Effector memory CD8-positive, alpha-beta T cell (primary cell): ENCODE measurements around the gene CDC123.

ENCODE experiments used
- ATAC-seq: fragments of 150-1000 bp; cut with Tn5 transposase; replicated peaks from 2 replicates; pipeline ENCODE4 v1.10.0; 2021; ENCODE audit warnings: mild to moderate bottlenecking, moderate library complexity
- DNase-seq, 3 experiments: peaks; one replicate each; pipeline ENCODE4 v3.0.0; 2021
- H3K27ac Mint-ChIP-seq, 2 donors: one replicate each; pipeline ENCODE4 v1.8.0; 2022; ENCODE audit warnings: mild to moderate bottlenecking in 2 of 2, mixed read lengths in 2 of 2, moderate library complexity in 2 of 2
- H3K27me3 Mint-ChIP-seq, 2 donors: one replicate each; pipeline ENCODE4 v1.8.0; 2022; ENCODE audit warnings: mixed read lengths in 2 of 2
- H3K36me3 Mint-ChIP-seq: one replicate; pipeline ENCODE4 v1.8.0; 2022; ENCODE audit warnings: mild to moderate bottlenecking, moderate library complexity, mixed read lengths; ENCODE audit not compliant: insufficient read depth
- H3K4me1 Mint-ChIP-seq, 2 donors: one replicate each; pipeline ENCODE4 v1.8.0; 2022; ENCODE audit warnings: low read depth in 2 of 2, mixed read lengths in 2 of 2
- H3K4me3 Mint-ChIP-seq, 2 donors: one replicate each; pipeline ENCODE4 v1.8.0; 2022; ENCODE audit warnings: mild to moderate bottlenecking in 2 of 2, mixed read lengths in 2 of 2, moderate library complexity in 2 of 2
- H3K9me3 Mint-ChIP-seq, 2 donors: one replicate each; pipeline ENCODE4 v1.8.0; 2022; ENCODE audit warnings: mixed read lengths in 2 of 2

The CDC123 gene

DNA sequence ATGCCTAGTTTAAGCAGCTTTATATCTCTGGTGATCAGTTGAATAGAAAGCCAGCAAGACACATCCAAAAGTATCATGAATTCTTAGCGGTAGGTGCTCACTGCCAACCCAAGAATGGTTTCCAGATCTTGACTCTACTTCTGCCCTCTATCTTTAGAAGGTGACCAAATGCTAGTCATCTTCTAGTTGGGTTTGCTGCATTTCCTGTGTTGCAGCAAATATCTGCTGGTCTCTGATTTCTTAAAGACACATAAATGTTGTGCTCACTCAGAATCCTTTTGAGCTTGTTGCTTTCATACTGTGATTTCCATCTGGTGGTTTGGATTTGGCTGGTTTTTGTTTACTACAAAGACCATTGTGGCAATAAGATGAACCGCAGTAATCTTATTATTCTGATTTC lies 2.2 kb downstream of the CDC123 start:
- ATAC-seq: no peak
- Mint-ChIP-seq H3K4me3 (peak overlapping the region in 1 of 2 donors; percentile 39), H3K27me3 (no peaks in the 10 kb centered on the region), H3K27ac (no peak overlapping the region), H3K4me1 (peaks cover 34 to 49% of the 10 kb centered on the region in 2 donors), H3K9me3 (no peaks in the 10 kb centered on the region), H3K36me3 (peaks cover 36% of the 10 kb centered on the region)
- no peak for DNase-seq

DNA sequence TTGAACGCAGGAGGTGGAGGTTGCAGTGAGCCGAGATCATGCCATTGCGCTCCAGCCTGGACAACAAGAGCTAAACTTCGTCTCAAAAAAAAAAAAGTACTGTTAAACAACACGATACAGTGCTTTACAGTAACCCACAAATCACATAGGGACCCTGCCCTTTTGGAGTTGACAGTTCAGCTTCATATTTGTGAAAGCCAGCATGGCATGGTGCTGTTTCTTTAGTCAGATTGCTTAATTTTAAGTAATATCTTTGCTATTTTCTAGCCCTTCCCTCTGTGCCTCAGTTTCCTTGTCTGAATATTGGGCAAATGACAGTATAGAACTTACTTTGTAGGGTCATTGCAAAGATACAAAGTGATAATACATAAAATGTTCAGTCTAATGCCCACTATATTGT lies 4.9 kb downstream of the CDC123 start:
- Mint-ChIP-seq H3K27ac (peak overlapping the region in 1 of 2 donors; percentile 16), H3K9me3 (no peaks in the 10 kb centered on the region), H3K4me3 (peak overlapping the region; percentile 5 to 13), H3K4me1 (peaks cover 31 to 41% of the 10 kb centered on the region in 2 donors), H3K27me3 (no peaks in the 10 kb centered on the region), H3K36me3 (peaks cover 38% of the 10 kb centered on the region)
- DNase-seq (no peak), ATAC-seq (no peak)

DNA sequence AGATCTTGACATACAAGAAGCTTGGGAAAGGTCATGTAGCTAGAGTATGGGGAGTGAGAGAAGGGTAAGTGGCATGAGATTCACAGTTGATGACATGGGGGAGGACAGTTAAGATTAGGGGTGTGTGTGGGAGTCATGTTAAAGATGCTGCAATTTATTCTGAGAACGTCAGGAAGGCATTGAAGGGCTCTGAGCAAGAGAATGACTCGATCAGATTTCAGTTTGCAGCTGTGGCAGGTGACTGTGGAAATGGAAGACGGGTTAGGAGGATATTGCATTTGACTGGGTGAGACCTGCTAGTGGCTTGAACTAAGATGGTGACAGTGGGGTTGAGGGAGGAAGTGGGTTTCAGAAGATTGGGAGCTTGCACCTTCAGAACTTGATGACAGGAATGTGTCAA lies 5.6 kb downstream of the CDC123 start:
- H3K4me1 Mint-ChIP-seq: peaks cover 24 to 35% of the 10 kb centered on the region in 2 donors
- DNase-seq (no peak), ATAC-seq (no peak)
- H3K9me3 Mint-ChIP-seq: no peaks in the 10 kb centered on the region
- peak overlapping the region; percentile 0 to 16 for H3K27ac Mint-ChIP-seq
- H3K36me3 Mint-ChIP-seq: peaks cover 38% of the 10 kb centered on the region
- no peaks in the 10 kb centered on the region for H3K27me3 Mint-ChIP-seq
- peak overlapping the region; percentile 5 to 13 for H3K4me3 Mint-ChIP-seq

DNA sequence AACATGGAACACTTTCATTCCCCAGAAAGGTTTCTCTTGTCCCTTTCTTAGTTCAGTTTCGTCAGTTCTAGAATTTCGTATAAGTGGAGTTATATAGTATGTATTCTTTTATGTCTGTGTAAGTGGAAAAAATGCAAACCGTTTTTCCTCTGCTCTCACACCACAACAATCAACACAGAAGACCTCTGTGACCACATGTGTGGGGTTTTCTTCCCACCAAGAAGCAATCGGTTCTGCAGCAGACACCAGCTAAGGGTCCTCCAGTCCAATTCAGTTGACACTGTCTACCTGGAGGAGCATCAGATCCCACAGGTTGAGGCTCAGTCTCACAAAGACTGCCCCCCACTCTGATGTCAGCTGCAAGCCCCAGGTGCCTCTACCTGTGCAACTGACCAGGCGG lies 6.2 kb downstream of the CDC123 start:
- DNase-seq: no peak
- Mint-ChIP-seq H3K27me3 (no peaks in the 10 kb centered on the region), H3K4me3 (no peak overlapping the region), H3K9me3 (no peaks in the 10 kb centered on the region), H3K36me3 (peaks cover 42% of the 10 kb centered on the region), H3K27ac (peak overlapping the region in 1 of 2 donors; percentile 70), H3K4me1 (peaks cover 21 to 34% of the 10 kb centered on the region in 2 donors)
- no peak for ATAC-seq

DNA sequence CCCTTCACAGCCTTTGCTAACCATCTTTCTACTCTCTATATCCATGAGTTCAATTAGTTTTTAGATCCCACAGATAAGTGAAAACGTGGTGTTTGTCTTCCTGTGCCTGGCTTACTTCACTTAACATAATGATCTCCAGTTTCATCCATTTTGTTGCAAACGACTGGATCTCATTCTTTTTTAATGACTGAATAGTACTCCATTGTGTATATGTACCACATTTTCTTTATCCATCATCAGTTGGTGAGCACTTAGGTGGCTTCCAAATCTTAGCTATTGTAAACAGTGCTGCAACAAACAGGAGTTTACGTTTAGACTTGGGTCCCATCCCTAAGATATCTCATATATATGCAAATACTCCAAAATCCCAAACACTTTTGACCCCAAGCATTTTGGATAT lies 9.1 kb downstream of the CDC123 start:
- Mint-ChIP-seq H3K27me3 (no peaks in the 10 kb centered on the region), H3K9me3 (no peaks in the 10 kb centered on the region), H3K27ac (peak overlapping the region in 1 of 2 donors; percentile 13), H3K4me1 (peaks cover 22 to 40% of the 10 kb centered on the region in 2 donors), H3K36me3 (peaks cover 46% of the 10 kb centered on the region), H3K4me3 (no peak overlapping the region)
- DNase-seq (no peak), ATAC-seq (no peak)

DNA sequence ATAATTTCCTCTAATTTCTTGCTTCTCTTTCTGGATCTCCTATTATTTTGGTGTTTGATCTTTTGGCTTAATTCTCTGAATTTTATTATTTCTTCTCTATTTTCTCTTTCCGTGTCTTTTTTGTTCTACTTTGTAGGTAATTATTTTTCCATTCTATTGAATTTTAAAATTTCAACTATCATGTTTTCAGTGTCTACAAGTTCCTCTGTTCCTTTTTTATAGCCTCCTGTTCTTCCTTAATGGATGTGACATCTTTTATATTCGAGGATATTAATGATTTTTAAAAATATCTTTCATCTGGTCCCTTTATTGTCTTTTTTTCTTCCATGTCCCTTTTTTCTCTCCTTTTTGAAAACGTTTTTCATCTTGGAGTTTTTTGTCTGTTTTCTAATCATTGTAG lies 11.1 kb downstream of the CDC123 start:
- Mint-ChIP-seq H3K4me1 (peaks cover 14 to 30% of the 10 kb centered on the region in 2 donors), H3K9me3 (no peaks in the 10 kb centered on the region), H3K36me3 (peaks cover 56% of the 10 kb centered on the region), H3K4me3 (no peak overlapping the region), H3K27ac (peak overlapping the region in 1 of 2 donors; percentile 60), H3K27me3 (no peaks in the 10 kb centered on the region)
- no peak for ATAC-seq
- no peak for DNase-seq

DNA sequence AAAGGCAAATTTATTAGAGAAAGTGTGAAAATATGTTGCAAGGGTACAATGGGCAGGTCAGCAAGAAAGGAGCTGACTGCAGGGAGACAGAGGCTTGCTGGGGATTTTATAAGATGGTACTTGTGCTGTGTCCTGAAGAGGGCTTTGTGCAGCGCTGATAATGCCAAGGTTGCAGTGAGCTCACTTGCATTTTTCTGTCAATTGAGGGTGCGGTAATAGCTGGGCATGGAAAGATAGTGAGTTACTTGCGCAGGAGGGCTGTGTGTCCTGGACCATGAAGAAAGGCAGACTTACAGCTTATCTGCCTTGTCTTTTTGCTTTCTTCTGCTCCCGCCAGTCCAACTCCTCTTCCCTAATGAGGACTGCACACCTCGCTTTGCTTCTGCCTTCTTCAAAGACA lies 12.5 kb downstream of the CDC123 start:
- peaks cover 9 to 22% of the 10 kb centered on the region in 2 donors for H3K4me1 Mint-ChIP-seq
- H3K27me3 Mint-ChIP-seq: no peaks in the 10 kb centered on the region
- no peaks in the 10 kb centered on the region for H3K9me3 Mint-ChIP-seq
- DNase-seq: no peak
- no peak for ATAC-seq
- no peak overlapping the region for H3K4me3 Mint-ChIP-seq
- peaks cover 64% of the 10 kb centered on the region for H3K36me3 Mint-ChIP-seq
- peak overlapping the region in 1 of 2 donors; percentile 30 for H3K27ac Mint-ChIP-seq

DNA sequence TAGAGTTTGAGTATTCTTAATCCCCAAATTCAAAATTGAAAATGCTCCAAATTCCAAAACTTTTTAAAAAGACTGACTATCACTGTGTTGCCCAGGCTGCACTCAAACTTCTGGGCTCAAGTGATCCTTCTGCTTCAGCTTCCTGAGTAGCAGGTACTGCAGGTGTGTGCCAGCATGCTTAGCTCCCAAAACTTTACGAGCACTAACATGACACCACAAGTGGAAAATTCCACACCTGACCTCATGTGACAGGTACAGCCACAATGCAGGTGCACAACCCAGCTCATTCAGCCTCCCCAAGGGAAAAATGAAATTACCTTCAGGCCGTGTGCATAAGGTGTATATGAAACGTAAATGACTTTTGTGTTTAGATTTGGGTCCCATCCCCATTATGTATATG lies 16.5 kb downstream of the CDC123 start:
- Mint-ChIP-seq H3K27ac (no peak overlapping the region), H3K4me3 (no peak overlapping the region), H3K4me1 (peaks cover 13 to 29% of the 10 kb centered on the region in 2 donors), H3K36me3 (peaks cover 60% of the 10 kb centered on the region), H3K9me3 (no peaks in the 10 kb centered on the region), H3K27me3 (no peaks in the 10 kb centered on the region)
- ATAC-seq (no peak), DNase-seq (no peak)

DNA sequence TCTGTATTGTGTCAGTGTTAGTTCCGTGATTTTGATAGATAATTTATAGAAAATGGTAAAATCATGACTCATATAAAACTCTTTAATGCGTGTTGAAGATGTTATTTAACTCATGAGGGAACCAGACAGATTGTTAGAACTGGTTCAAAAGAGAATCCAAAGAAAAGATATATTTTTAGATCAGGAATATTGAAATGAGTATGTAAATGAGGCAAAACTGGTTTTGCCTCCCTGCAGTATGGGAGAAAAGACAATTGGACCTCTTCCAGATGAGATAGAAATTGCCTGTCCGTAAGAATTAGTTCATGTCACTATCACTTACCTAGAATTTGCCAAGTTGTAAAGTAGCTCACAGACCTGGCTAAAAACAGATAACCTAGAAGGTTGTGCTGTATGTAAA lies 17.6 kb downstream of the CDC123 start:
- Mint-ChIP-seq H3K4me3 (no peak overlapping the region), H3K27me3 (no peaks in the 10 kb centered on the region), H3K27ac (peak overlapping the region in 1 of 2 donors; percentile 93)

DNA sequence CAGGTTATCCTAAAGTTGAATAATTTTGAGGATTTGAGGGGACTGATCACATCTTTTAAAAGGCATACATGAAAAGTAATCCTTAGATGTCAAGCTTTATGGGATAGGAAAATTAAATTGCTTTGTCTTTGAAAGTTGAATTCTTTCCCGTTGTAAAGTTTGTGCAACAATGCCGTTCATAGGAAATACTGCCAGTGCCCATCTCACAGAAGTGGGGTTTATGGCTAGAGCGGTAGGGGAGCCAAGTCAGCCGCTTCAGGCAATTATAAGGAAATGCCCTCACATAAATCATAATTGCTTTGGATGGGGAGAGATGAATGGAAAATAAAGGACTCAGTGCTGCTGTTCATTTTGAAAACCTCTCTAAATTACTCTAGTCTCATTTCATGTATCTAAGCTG lies 18.1 kb downstream of the CDC123 start:
- H3K4me1 Mint-ChIP-seq: peaks cover 11 to 19% of the 10 kb centered on the region in 2 donors
- H3K9me3 Mint-ChIP-seq: no peaks in the 10 kb centered on the region
- ATAC-seq: no peak
- no peaks in the 10 kb centered on the region for H3K27me3 Mint-ChIP-seq
- DNase-seq: no peak
- H3K36me3 Mint-ChIP-seq: peaks cover 71% of the 10 kb centered on the region
- no peak overlapping the region for H3K4me3 Mint-ChIP-seq
- H3K27ac Mint-ChIP-seq: peak overlapping the region in 1 of 2 donors; percentile 93

More for the DNA sequence above, 17.6 kb downstream of the CDC123 start:
- ATAC-seq (no peak), DNase-seq (no peak)
- Mint-ChIP-seq H3K36me3 (peaks cover 67% of the 10 kb centered on the region), H3K4me1 (peaks cover 13 to 24% of the 10 kb centered on the region in 2 donors), H3K9me3 (no peaks in the 10 kb centered on the region)

DNA sequence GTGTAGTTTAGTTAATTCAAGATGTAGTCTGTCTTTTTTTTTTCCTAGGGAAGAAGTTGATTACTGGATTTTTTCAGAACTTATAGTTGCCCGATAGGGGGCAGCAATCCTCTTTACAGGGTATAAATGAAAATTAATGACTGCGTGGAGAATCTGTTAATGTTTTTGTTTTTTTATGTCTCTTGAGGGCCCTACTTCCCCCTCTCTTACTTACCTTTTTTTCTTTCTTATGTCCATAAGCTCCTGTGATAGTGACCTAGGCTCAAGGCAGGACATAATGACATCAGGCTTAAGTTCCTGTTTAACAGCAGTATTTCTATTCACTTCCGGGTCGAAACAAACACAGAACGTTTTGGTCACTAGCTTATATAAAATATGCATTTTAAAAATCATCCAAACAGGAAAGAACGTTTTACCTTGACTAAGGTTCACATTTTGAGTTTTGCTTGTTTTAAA lies 18.8 kb downstream of the CDC123 start:
- ATAC-seq (peak; percentile 33), DNase-seq (peak; percentile 47 to 54 (median 50))
- H3K4me1 Mint-ChIP-seq: peaks cover 12 to 18% of the 10 kb centered on the region in 2 donors
- H3K27me3 Mint-ChIP-seq: no peaks in the 10 kb centered on the region
- no peaks in the 10 kb centered on the region for H3K9me3 Mint-ChIP-seq
- H3K4me3 Mint-ChIP-seq: peak overlapping the region; percentile 17 to 52
- peak overlapping the region; percentile 24 to 93 for H3K27ac Mint-ChIP-seq
- peaks cover 71% of the 10 kb centered on the region for H3K36me3 Mint-ChIP-seq

DNA sequence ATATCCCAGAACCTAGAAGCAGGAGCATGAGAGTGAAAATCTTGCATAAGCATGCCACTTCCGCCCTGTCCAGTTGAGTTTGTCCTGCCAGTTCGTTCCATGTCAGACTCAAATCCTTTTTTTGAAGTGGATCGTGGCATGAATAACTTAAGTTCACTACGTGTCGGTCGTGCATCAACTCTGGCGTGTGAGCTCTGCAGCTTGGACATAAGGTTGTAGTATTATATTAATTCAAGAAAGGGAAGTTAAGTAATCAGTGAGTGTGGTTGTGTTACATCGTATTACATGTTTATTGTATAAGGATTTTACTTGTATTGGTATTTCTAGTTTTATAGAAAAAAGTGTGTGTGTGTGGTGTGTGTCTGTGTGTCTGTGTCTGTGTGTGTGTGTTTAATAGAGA lies 23.0 kb downstream of the CDC123 start:
- DNase-seq (no peak), ATAC-seq (no peak)
- H3K4me3 Mint-ChIP-seq: no peak overlapping the region
- peaks cover 69% of the 10 kb centered on the region for H3K36me3 Mint-ChIP-seq
- no peaks in the 10 kb centered on the region for H3K27me3 Mint-ChIP-seq
- no peaks in the 10 kb centered on the region for H3K9me3 Mint-ChIP-seq
- H3K4me1 Mint-ChIP-seq: peaks cover 10 to 22% of the 10 kb centered on the region in 2 donors
- H3K27ac Mint-ChIP-seq: peak overlapping the region in 1 of 2 donors; percentile 70

DNA sequence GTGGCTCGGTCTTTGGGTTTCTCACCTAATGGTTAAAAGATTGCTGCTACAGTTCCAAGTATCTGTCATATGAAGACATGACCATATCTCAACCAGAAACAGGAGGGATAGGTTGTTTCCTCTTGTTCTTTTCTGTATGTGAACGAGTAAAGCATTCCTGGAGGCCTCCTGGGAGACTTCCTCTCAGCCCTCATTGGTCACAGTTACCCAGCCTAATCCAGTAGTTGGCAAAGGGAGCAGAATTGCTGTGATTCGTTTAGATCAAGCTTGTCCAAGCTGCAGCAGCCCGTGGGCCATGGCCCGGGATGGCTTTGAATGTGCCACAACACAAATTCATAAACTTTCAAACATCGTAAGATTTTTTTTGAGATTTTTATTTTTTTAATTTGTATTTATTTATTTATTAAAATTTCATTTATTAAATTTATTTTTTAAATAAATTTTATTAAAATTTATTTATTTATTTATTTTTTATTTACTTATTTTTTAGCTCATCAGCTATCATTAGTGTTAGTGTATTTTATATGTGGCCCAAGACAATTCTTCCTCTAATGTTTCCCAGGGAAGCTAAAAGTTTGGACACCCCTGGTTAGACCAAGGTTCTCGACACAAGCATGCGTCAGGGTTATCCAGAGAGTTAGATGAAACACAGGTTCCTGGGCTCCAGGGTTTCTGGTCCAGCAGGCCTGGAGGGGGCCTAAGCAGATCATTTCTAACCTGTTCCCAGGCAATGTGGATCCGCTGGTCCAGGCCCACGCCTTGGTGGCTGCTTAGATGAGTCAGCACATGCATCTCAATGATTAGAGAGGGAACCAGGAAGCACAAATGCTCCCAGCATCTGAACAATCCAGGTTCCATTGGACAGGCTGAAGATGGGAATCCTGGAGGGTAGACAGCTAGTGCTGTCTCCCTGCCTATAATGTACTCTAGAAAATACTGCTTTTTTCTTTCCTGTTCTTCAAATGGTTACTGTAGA lies 25.6 kb downstream of the CDC123 start:
- DNase-seq: no peak
- H3K27me3 Mint-ChIP-seq: no peaks in the 10 kb centered on the region
- peak overlapping the region; percentile 6 to 77 for H3K27ac Mint-ChIP-seq
- ATAC-seq: no peak
- peaks cover 3 to 9% of the 10 kb centered on the region in 2 donors for H3K4me1 Mint-ChIP-seq
- H3K4me3 Mint-ChIP-seq: no peak overlapping the region
- no peaks in the 10 kb centered on the region for H3K9me3 Mint-ChIP-seq
- H3K36me3 Mint-ChIP-seq: peaks cover 82% of the 10 kb centered on the region

DNA sequence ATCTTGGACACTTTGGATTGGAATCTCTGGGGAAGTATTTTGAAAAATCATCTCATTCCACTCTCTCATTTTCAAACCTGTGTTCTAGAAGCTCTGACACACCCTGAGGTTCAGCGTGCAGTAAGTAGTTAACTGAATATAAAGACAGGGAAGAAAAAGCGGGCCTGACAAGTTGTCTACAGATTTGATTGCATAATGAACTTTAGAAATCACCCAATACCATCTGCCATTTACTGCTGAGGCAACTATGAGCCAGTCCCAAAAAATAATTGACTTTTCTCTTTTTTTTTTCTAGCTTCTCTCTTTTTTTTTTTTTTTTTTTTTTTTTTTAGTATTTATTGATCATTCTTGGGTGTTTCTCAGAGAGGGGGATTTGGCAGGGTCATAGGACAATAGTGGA lies 29.5 kb downstream of the CDC123 start:
- Mint-ChIP-seq H3K4me1 (peaks cover 0 to 14% of the 10 kb centered on the region in 2 donors), H3K36me3 (peaks cover 56% of the 10 kb centered on the region), H3K27ac (peak overlapping the region; percentile 54 to 55), H3K4me3 (no peak overlapping the region), H3K27me3 (no peaks in the 10 kb centered on the region), H3K9me3 (no peaks in the 10 kb centered on the region)
- ATAC-seq (no peak), DNase-seq (no peak)
